ENCODE data around the gene LYPLA2. TPM values are rescaled to one million over a fixed set of nuclear protein-coding genes. Genes with fewer than 3 reads are reported as not detected.
"Not testable (repeated sequence)": the region's sequence is repeated elsewhere in the genome, so short reads cannot be mapped to it uniquely, and the experiment has no call there.

LYPLA2 gene
- total and polyA plus RNA-seq, 4 donors, result 26.3 to 71.1 (median 43.2) TPM

DNA sequence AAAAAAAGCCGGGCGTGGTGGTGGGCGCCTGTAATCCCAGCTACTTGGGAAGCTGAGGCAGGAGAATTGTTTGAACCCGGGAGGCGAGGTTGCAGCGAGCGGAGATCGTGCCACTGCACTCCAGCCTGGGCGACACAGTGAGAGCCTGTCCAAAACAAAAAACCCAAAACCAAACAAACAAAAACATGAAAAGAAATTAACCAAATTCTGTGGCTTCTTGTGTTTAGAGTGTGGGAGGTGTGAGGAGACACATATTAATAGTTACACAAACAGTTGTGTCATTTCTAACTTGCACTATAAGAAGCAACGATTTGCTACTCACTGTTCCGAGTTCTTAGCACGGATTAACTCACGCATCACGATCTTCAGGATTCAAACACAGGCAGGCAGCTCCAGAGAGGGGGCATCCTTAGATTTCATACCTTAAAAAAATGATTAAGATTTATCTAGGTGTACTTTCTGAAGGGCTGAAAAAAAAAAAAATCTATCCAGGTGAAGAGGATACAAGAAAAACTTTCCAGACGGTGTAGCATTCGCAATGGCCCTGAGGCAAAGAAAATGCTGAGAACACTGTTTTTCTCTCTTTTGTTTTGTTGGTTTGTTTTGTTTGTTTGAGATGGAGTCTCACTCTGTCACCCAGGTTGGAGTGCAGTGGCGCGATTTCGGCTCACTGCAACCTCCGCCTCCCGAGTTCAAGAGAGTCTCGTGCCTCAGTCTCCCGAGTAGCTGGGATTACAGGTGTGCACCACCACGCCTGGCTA lies 35.0 kb downstream of the LYPLA2 start:
- H3K36me3 ChIP-seq (ENCODE audit: control insufficient read depth in 4 of 4, insufficient read depth in 3 of 4, low read depth in 1 of 4, low read length in 3 of 4), result no peaks in the 10 kb centered on the region
- DNase-seq (ENCODE audit: low spot score), result no peak
- peak overlapping the region in 1 of 2 donors; percentile 38 for H3K9ac ChIP-seq (ENCODE audit: low read depth in 1 of 2, low read length in 2 of 2)
- WGBS, result 59% methylated on average over 24 of the region's 24 CpGs
- H3K4me3 ChIP-seq (ENCODE audit: low read depth in 1 of 3, low read length in 3 of 3), result peak overlapping the region in 2 of 3 donors; percentile 90 to 99
- H3K9me3 ChIP-seq (ENCODE audit: control insufficient read depth in 4 of 4, low read length in 3 of 4), result no peaks in the 10 kb centered on the region
- H3K27me3 ChIP-seq (ENCODE audit: control insufficient read depth in 4 of 4, insufficient read depth in 4 of 4, low read length in 3 of 4), result no peaks in the 10 kb centered on the region
- no peak for TF ChIP-seq ZBTB33 (IDR thresholded peaks at IDR 0.05)
- TF ChIP-seq GABPA (IDR thresholded peaks at IDR 0.05 in 1 of 2, conservative IDR thresholded peaks at IDR 0.05 in 1 of 2), result no peak
- no peak for TF ChIP-seq HNF4G (IDR thresholded peaks at IDR 0.05)
- TF ChIP-seq NR2F2 (IDR thresholded peaks at IDR 0.05), result no peak
- TF ChIP-seq RAD21 (IDR thresholded peaks at IDR 0.05), result no peak
- TF ChIP-seq RXRA (IDR thresholded peaks at IDR 0.05), result no peak
- TF ChIP-seq, protein P1, sequence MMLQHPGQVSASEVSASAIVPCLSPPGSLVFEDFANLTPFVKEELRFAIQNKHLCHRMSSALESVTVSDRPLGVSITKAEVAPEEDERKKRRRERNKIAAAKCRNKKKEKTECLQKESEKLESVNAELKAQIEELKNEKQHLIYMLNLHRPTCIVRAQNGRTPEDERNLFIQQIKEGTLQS (IDR thresholded peaks at IDR 0.05), result no peak
- no peak for TF ChIP-seq HNF4A (conservative IDR thresholded peaks at IDR 0.05)
- TF ChIP-seq JUND (IDR thresholded peaks at IDR 0.05), result no peak
- TF ChIP-seq FOXA1 (IDR thresholded peaks at IDR 0.05), result no peak
- no peak for TF ChIP-seq TAF1 (conservative IDR thresholded peaks at IDR 0.05)
- TF ChIP-seq, protein P2, sequence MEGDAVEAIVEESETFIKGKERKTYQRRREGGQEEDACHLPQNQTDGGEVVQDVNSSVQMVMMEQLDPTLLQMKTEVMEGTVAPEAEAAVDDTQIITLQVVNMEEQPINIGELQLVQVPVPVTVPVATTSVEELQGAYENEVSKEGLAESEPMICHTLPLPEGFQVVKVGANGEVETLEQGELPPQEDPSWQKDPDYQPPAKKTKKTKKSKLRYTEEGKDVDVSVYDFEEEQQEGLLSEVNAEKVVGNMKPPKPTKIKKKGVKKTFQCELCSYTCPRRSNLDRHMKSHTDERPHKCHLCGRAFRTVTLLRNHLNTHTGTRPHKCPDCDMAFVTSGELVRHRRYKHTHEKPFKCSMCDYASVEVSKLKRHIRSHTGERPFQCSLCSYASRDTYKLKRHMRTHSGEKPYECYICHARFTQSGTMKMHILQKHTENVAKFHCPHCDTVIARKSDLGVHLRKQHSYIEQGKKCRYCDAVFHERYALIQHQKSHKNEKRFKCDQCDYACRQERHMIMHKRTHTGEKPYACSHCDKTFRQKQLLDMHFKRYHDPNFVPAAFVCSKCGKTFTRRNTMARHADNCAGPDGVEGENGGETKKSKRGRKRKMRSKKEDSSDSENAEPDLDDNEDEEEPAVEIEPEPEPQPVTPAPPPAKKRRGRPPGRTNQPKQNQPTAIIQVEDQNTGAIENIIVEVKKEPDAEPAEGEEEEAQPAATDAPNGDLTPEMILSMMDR (IDR thresholded peaks at IDR 0.05; ENCODE audit: low read depth, low read length, missing input control), result no peak
- TF ChIP-seq, protein P3, sequence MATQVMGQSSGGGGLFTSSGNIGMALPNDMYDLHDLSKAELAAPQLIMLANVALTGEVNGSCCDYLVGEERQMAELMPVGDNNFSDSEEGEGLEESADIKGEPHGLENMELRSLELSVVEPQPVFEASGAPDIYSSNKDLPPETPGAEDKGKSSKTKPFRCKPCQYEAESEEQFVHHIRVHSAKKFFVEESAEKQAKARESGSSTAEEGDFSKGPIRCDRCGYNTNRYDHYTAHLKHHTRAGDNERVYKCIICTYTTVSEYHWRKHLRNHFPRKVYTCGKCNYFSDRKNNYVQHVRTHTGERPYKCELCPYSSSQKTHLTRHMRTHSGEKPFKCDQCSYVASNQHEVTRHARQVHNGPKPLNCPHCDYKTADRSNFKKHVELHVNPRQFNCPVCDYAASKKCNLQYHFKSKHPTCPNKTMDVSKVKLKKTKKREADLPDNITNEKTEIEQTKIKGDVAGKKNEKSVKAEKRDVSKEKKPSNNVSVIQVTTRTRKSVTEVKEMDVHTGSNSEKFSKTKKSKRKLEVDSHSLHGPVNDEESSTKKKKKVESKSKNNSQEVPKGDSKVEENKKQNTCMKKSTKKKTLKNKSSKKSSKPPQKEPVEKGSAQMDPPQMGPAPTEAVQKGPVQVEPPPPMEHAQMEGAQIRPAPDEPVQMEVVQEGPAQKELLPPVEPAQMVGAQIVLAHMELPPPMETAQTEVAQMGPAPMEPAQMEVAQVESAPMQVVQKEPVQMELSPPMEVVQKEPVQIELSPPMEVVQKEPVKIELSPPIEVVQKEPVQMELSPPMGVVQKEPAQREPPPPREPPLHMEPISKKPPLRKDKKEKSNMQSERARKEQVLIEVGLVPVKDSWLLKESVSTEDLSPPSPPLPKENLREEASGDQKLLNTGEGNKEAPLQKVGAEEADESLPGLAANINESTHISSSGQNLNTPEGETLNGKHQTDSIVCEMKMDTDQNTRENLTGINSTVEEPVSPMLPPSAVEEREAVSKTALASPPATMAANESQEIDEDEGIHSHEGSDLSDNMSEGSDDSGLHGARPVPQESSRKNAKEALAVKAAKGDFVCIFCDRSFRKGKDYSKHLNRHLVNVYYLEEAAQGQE (IDR thresholded peaks at IDR 0.05), result no peak
- TF ChIP-seq, protein P4, sequence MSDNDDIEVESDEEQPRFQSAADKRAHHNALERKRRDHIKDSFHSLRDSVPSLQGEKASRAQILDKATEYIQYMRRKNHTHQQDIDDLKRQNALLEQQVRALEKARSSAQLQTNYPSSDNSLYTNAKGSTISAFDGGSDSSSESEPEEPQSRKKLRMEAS (IDR thresholded peaks at IDR 0.05), result no peak
- TF ChIP-seq SP1 (IDR thresholded peaks at IDR 0.05), result no peak
- no peak for TF ChIP-seq FOXA2 (IDR thresholded peaks at IDR 0.05)
- TF ChIP-seq YY1 (IDR thresholded peaks at IDR 0.05), result no peak
- peak overlapping the region; percentile 99 to 100 for H3K27ac ChIP-seq (ENCODE audit: low read depth in 1 of 2, low read length in 2 of 2)
- H3K4me1 ChIP-seq (ENCODE audit: control insufficient read depth in 4 of 4, insufficient read depth in 4 of 4, low read length in 3 of 4), result peaks cover 7 to 19% (median 17%) of the 10 kb centered on the region in 4 donors

- 76% methylated on average over 13 of the region's 13 CpGs for WGBS
- H3K36me3 ChIP-seq (ENCODE audit: control insufficient read depth in 4 of 4, insufficient read depth in 3 of 4, low read depth in 1 of 4, low read length in 3 of 4); H3K9me3 ChIP-seq (ENCODE audit: control insufficient read depth in 4 of 4, low read length in 3 of 4); H3K4me3 ChIP-seq (ENCODE audit: low read depth in 1 of 3, low read length in 3 of 3); H3K27me3 ChIP-seq (ENCODE audit: control insufficient read depth in 4 of 4, insufficient read depth in 4 of 4, low read length in 3 of 4); H3K27ac ChIP-seq (ENCODE audit: low read depth in 1 of 2, low read length in 2 of 2); H3K9ac ChIP-seq (ENCODE audit: low read depth in 1 of 2, low read length in 2 of 2); DNase-seq (ENCODE audit: low spot score): not testable (repeated sequence)
- peaks cover 7 to 19% (median 17%) of the 10 kb centered on the region in 4 donors for H3K4me1 ChIP-seq (ENCODE audit: control insufficient read depth in 4 of 4, insufficient read depth in 4 of 4, low read length in 3 of 4)
Measured at GRCh38 chr1:23826590-23826989, 35.6 kb downstream of the LYPLA2 start.

All from liver (tissue), 9 donors.